GM12878 (cell line): ENCODE data around the gene EPM2AIP1. TPM values are rescaled to one million over a fixed set of nuclear protein-coding genes. Genes with fewer than 3 reads are reported as not detected.

Source experiments
- BRCA1 ChIP-seq: IDR thresholded peaks from 2 replicates; pipeline ENCODE4 v1.6.1; 2011; ENCODE audit warnings: low read depth, low read length, improper control_type of control experiment
- HCFC1 ChIP-seq: fragments of 150-350 bp; IDR thresholded peaks from 2 replicates; pipeline ENCODE4 v1.6.1; 2014; ENCODE audit warnings: low read length
- IRF4 ChIP-seq: IDR thresholded peaks from 2 replicates; pipeline ENCODE4 v1.6.1; 2011; ENCODE audit warnings: low read depth, low read length
- KAT2A ChIP-seq: conservative IDR thresholded peaks from 2 replicates; pipeline ENCODE4 v1.6.1; 2011; ENCODE audit warnings: low read depth, low read length; ENCODE audit not compliant: control insufficient read depth
- MTA3 ChIP-seq: IDR thresholded peaks from 2 replicates; pipeline ENCODE4 v1.6.1; 2012; ENCODE audit warnings: low read length, inconsistent platforms, borderline replicate concordance
- NR2C1 ChIP-seq: fragments of 450-650 bp; IDR thresholded peaks from 2 replicates; pipeline ENCODE4 v1.6.1; 2017; ENCODE audit warnings: antibody characterized with exemption, mild to moderate bottlenecking, moderate library complexity
- PAX5 ChIP-seq: IDR thresholded peaks from 2 replicates; pipeline ENCODE4 v1.6.1; 2011; ENCODE audit warnings: low read depth, low read length, borderline replicate concordance
- POLR2AphosphoS2 ChIP-seq: IDR thresholded peaks from 2 replicates; pipeline ENCODE4 v1.6.1; 2011; ENCODE audit warnings: low read depth, mild to moderate bottlenecking, low read length, improper control_type of control experiment, moderate library complexity
- RB1 ChIP-seq: fragments of 450-650 bp; formaldehyde crosslinking; IDR thresholded peaks from 2 replicates; pipeline ENCODE4 v1.6.1; 2017; ENCODE audit warnings: mild to moderate bottlenecking, borderline replicate concordance
- SKIL ChIP-seq: fragments of 450-650 bp; IDR thresholded peaks from 2 replicates; pipeline ENCODE4 v1.6.1; 2017; ENCODE audit warnings: mild to moderate bottlenecking, low read depth, inconsistent platforms; ENCODE audit not compliant: poor library complexity, severe bottlenecking
- SMAD1 ChIP-seq: fragments of 450-650 bp; IDR thresholded peaks from 2 replicates; pipeline ENCODE4 v1.6.1; 2018; ENCODE audit warnings: mild to moderate bottlenecking, low read depth; ENCODE audit not compliant: partially characterized antibody
- SREBF1 ChIP-seq: IDR thresholded peaks from 2 replicates; pipeline ENCODE4 v1.6.1; 2012; ENCODE audit warnings: mild to moderate bottlenecking, low read length
- STAT1 ChIP-seq: fragments of 450-650 bp; conservative IDR thresholded peaks from 2 replicates; pipeline ENCODE4 v1.6.1; 2014; ENCODE audit warnings: antibody characterized with exemption, mild to moderate bottlenecking
- ZNF207 ChIP-seq: fragments of 450-650 bp; IDR thresholded peaks from 2 replicates; pipeline ENCODE4 v1.6.1; 2014; ENCODE audit warnings: antibody characterized with exemption, mild to moderate bottlenecking, borderline replicate concordance
- ZNF24 ChIP-seq: fragments of 450-650 bp; IDR thresholded peaks from 2 replicates; pipeline ENCODE4 v1.6.1; 2017; ENCODE audit warnings: antibody characterized with exemption, mild to moderate bottlenecking
- ZNF274 ChIP-seq: IDR thresholded peaks from one replicate; pipeline ENCODE4 v1.8.0; 2011; ENCODE audit not compliant: insufficient read length, insufficient read depth
- polyA plus RNA-seq, 11 experiments: library from polyadenylated mRNA; depleted of rRNA in 4 of 11; unstranded in 6 of 11; stranded (reverse) in 5 of 11; fragments of >200 nt; fragmentation: Nextera tagmentation in 4 of 11; fragmentation: Illumina TruSeq in 1 of 11; extraction: Ambion mirVana in 4 of 11; extraction: Trizol in 1 of 11; gene quantifications; 1 replicate in 1 of 11; 2 replicates in 10 of 11; pipeline versions ENCODE4 v1.2.1 to v1.2.3, GENCODE V29; 2011 to 2016; ENCODE audit warnings: inconsistent platforms in 2 of 11, missing spikeins in 2 of 11, low read depth in 1 of 11
- total RNA-seq, 4 experiments: library from RNA; depleted of rRNA in 3 of 4; stranded (reverse); fragments of >200 nt in 3 of 4; fragmentation: Illumina TruSeq in 1 of 4; extraction: Trizol in 1 of 4; gene quantifications; 2 replicates each; pipeline versions ENCODE4 v1.2.1 to v1.2.3, GENCODE V29; 2013 to 2021

The EPM2AIP1 gene
- total and polyA plus RNA-seq, 10 of the 15 experiments (the other 5 are each of a cell fraction or from before 2014, with no cell fraction given): 5.5 to 31.9 (median 21.8) TPM

GRCh38 chr3:36993326-36994283, 674 bp upstream of the EPM2AIP1 start, which contains the start of gene MLH1 (continued):
- peak; percentile 84 for TF ChIP-seq NR2C1
- TF ChIP-seq SKIL: peak; percentile 60
- TF ChIP-seq BRCA1: no peak
- TF ChIP-seq PAX5: peak; percentile 55; the same call in 1 of the 2 replicates
- no peak for TF ChIP-seq SMAD1
- peak; percentile 63 for TF ChIP-seq HCFC1
- peak; percentile 86; the same call in 1 of the 2 replicates for TF ChIP-seq ZNF207
- TF ChIP-seq ZNF274: no peak
- TF ChIP-seq ZNF24: no peak
- 0 out of 2 replicates have a peak, but pooled peaks have one; percentile 22 for TF ChIP-seq IRF4
- no peak for TF ChIP-seq KAT2A
- peak; percentile 100 for TF ChIP-seq RB1
- no peak for TF ChIP-seq SREBF1
- peak; percentile 43; the same call in 1 of the 2 replicates for TF ChIP-seq POLR2AphosphoS2
- peak; percentile 74; the same call in 1 of the 2 replicates for TF ChIP-seq STAT1
- 0 out of 2 replicates have a peak, but pooled peaks have one; percentile 56 for TF ChIP-seq MTA3
- TF ChIP-seq, all 136 proteins: peak for 65
